D341Med (cell line): ENCODE results near the gene IGSF5.

ENCODE experiments used
- DNase-seq: peaks from one replicate; pipeline ENCODE4 v3.0.0; 2012; ENCODE audit warnings: low spot score

IGSF5 gene

GRCh38 chr21:39834543-39834942 is 89.6 kb downstream of the IGSF5 start:
- no peak for DNase-seq

GRCh38 chr21:39837861-39838359 is 92.9 kb downstream of the IGSF5 start:
- no peak for DNase-seq

GRCh38 chr21:39840373-39841097 is 95.6 kb downstream of the IGSF5 start:
- no peak for DNase-seq

- no peak for DNase-seq
These were observed 97.9 kb downstream of the IGSF5 start for GRCh38 chr21:39842741-39843459.

GRCh38 chr21:39843483-39843882 is 98.5 kb downstream of the IGSF5 start:
- no peak for DNase-seq

GRCh38 chr21:39843916-39844315 is 98.9 kb downstream of the IGSF5 start:
- DNase-seq, result no peak

- no peak for DNase-seq
These were observed 100.7 kb downstream of the IGSF5 start for GRCh38 chr21:39845571-39846130.

- no peak for DNase-seq
These were observed 102.9 kb downstream of the IGSF5 start for GRCh38 chr21:39847877-39848276.

GRCh38 chr21:39849014-39849655 is 104.2 kb downstream of the IGSF5 start:
- no peak for DNase-seq

GRCh38 chr21:39850333-39850732 is 105.3 kb downstream of the IGSF5 start:
- DNase-seq, result no peak

- no peak for DNase-seq
These were observed 106.1 kb downstream of the IGSF5 start for GRCh38 chr21:39851002-39851618.
